Brain microvascular endothelial cell (primary cell): Measurements from ENCODE around the gene DCAF7.
A peak's percentile ranks its signal among the peaks of the same experiment; 100 is the strongest.

Experiments used
- DNase-seq: peaks from one replicate; pipeline ENCODE4 v3.0.0-alpha.2; 2020
- H3K27ac ChIP-seq: fragments of 250-450 bp; sonication (Bioruptor Pico); 2 replicates; pipeline ENCODE4 v1.5.1; 2020; ENCODE audit warnings: mild to moderate bottlenecking, moderate library complexity
- H3K27me3 ChIP-seq: fragments of 250-450 bp; sonication (Bioruptor Pico); replicated peaks from 2 replicates; pipeline ENCODE4 v1.5.1; 2020; ENCODE audit warnings: mild to moderate bottlenecking
- H3K36me3 ChIP-seq: fragments of 250-450 bp; sonication (Bioruptor Pico); replicated peaks from 2 replicates; pipeline ENCODE4 v1.5.1; 2020; ENCODE audit warnings: mild to moderate bottlenecking
- H3K4me3 ChIP-seq: 2 replicates; pipeline ENCODE4 v1.5.1; 2011; ENCODE audit warnings: low read depth, mild to moderate bottlenecking, control low read depth, low read length, moderate library complexity
- CTCF ChIP-seq: IDR thresholded peaks from 2 replicates; pipeline ENCODE4 v1.5.1; 2011; ENCODE audit warnings: low read depth, mild to moderate bottlenecking, moderate library complexity, low read length, control low read depth, inconsistent platforms; ENCODE audit errors: missing control alignments
- in situ Hi-C: cut with HindIII; loops from 2 replicates; pipeline ENCODE4 v1.10.0; 2017; ENCODE audit warnings: low sequenced_read_pairs, low pct_ligation_motif_present

The DCAF7 gene

GRCh38 chr17:63549946-63550816, at the start of gene DCAF7:
DCAF7 (plus strand) TSS chr17:63550477; CDS start chr17:63550678, 201 bp downstream.
- Histone ChIP-seq H3K36me3 (no peaks in the 10 kb centered on the region), H3K4me3 (peak within 1 kb of the TSS; percentile 95), H3K27ac (peak within 1 kb of the TSS; percentile 81), H3K27me3 (no peaks in the 10 kb centered on the region)
- peak; percentile 100 for DNase-seq
- in situ Hi-C loops: no loop called here
- TF ChIP-seq CTCF: no peak

GRCh38 chr17:63500543-63501390, 49.5 kb upstream of the DCAF7 start:
- DNase-seq: no peak
- TF ChIP-seq CTCF: no peak
- H3K27ac ChIP-seq: no peak overlapping the region
- in situ Hi-C loops: no loop called here
- H3K4me3 ChIP-seq: no peak overlapping the region
- no peaks in the 10 kb centered on the region for H3K36me3 ChIP-seq
- peaks cover 3% of the 10 kb centered on the region for H3K27me3 ChIP-seq

- Histone ChIP-seq H3K27me3 (peaks cover 3% of the 10 kb centered on the region), H3K27ac (no peak overlapping the region), H3K36me3 (no peaks in the 10 kb centered on the region), H3K4me3 (no peak overlapping the region)
- no peak for DNase-seq
- no peak for TF ChIP-seq CTCF
- in situ Hi-C loops: no loop called here
Observed at GRCh38 chr17:63503341-63503705, 47.0 kb upstream of the DCAF7 start.

- H3K27me3 ChIP-seq: peaks cover 3% of the 10 kb centered on the region
- no peak overlapping the region for H3K4me3 ChIP-seq
- in situ Hi-C loops: no loop called here
- DNase-seq: no peak
- TF ChIP-seq CTCF: no peak
- H3K27ac ChIP-seq: no peak overlapping the region
- no peaks in the 10 kb centered on the region for H3K36me3 ChIP-seq
Observed at GRCh38 chr17:63504261-63504660, 46.0 kb upstream of the DCAF7 start.

GRCh38 chr17:63505341-63505740, 44.9 kb upstream of the DCAF7 start:
- no peaks in the 10 kb centered on the region for H3K36me3 ChIP-seq
- no peak for DNase-seq
- H3K4me3 ChIP-seq: no peak overlapping the region
- in situ Hi-C loops: no loop called here
- H3K27me3 ChIP-seq: peaks cover 3% of the 10 kb centered on the region
- no peak for TF ChIP-seq CTCF
- H3K27ac ChIP-seq: no peak overlapping the region
